HG03521 (cell line): ENCODE measurements around the gene MGST1.
"Not testable (repeated sequence)": the region's sequence is repeated elsewhere in the genome, so short reads cannot be mapped to it uniquely, and the experiment has no call there.

Experiments used
- ATAC-seq: cut with Tn5 transposase; IDR thresholded peaks from one replicate; pipeline ENCODE4 v1.9.1; 2021; ENCODE audit warnings: mild to moderate bottlenecking, moderate library complexity; ENCODE audit not compliant: unreplicated experiment

Gene MGST1

DNA sequence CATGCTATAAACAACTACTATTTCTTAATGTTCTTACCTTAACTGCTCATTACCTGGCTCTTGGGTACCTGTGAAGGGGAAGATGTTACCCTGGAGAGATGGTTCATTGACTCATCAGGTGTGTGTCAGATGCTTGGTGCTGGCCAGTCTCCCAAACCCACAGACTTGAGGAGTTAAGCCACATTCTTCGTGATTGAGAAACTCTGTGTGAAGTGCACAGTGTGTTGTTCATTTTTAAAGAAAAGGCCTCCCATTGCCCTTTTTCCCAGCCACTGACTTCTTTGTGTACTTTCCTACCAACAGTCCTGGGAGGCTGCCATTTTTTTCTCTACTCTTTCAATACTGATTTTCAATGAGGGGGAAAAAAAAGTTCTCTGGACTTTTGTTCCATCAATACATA lies 3.2 kb downstream of the MGST1 start:
- ATAC-seq = no peak

DNA sequence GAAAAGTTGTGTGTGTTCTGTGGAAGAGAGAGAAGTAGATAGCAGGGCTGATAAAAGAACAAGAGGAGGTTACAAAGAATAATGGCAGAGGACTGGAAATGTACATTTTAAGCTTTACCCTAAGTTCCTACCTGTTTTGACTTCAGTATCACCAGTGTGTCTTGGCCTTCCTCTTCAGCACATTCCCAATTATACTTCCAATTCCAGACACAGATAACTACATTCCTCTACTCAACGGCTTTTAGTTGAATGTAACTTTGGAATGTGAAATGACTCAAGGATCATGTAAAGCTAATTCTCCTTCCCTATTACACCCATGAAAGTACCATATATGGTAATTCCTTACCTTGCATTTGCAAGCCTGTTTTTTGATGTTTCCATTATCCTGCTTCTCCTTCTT lies 5.0 kb downstream of the MGST1 start:
- ATAC-seq = no peak

DNA sequence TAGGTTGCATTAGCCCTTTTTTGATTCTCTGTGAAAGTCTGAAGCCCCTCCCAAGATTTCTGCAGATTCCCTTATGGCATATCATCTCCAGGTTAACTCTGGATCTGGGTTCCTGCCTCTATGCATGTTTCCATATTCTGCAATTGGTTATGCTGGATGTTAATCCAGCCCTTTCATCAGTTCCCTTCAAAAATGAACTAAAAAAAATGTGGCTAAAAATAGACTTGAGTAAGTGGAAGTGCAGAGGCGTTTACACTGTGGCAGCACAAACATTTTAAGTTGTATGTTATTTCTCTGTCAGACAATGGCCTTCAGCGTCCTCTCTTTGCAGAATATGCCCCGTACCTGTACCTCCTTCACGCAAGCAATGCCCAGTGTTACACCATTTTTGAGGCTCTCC lies 11.4 kb downstream of the MGST1 start:
- no peak for ATAC-seq

DNA sequence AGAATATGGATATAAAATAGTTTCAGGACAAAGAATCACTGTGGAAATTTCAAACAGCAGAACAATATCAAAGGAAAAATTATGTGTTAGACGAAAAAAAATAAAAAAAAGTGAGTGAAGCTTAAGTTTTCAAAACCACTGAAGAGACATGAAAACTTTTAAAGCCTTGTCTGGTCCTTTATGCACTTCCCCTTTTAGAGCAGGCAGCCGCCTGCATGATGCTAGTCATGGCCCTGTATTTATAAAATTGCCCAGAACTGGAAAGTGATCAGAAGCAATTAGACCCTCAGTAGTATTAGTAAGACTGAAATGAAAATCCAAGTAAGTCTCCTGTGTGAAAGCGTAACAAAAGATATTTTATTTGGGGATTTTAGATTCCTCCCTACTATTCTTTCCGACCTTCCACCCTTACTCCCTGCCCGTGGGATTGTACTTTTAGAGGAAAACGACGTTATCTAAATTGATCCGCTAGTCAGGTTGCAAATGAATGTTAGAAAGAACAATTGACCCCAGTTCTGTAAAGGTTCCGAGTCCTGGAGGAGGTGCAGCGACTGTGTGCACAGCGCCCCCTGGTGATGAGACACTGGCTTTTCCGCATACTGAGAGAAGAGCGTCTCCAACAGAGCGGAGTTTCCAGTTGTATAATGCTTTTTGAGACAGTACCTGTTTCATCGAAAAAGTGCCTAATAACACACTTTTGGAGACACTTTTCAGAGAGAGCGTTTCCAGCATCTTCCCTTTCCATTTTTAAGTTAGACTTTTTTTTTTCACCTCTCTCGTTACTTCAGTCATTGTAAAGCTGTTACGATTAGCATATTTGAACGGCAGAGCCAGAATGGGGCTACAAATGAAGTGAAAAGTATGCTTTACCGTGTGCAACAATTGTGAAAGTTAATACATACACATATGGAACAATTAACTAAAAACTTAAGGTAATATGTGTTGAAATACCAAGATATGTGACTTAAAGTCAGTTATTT lies 12.4 kb downstream of the MGST1 start:
- ATAC-seq = peak; percentile 47

DNA sequence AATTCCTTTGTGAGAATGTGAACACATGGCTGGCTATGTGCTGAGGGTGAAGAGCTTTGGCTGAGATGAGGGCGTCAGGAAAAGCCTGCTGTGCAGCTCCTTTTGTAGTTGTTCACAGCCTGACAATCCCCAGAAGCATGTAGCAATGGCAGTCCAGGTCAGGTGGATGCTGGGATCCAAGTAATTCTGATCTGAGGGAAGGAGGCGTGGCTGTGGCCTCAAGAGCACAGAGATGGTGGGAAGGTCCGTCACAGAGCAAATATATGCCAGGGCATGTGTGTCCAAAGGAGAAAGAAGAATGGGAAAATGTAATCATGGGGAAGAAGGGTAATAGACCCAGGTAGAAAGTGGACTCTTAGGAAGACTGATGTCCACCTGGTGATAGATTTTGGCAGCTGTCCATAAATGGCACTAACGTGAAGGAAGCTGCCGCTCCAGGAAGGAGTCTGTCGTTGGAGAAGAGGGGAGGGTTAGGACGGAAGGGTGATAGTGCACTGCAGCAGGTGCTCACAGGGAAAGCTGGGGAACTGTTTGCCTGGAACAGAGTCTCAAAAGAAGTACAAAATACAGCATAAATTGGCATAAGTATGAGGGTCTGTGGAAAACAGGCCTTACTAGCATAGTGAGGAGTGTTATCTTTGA lies 13.8 kb downstream of the MGST1 start:
- ATAC-seq = no peak

DNA sequence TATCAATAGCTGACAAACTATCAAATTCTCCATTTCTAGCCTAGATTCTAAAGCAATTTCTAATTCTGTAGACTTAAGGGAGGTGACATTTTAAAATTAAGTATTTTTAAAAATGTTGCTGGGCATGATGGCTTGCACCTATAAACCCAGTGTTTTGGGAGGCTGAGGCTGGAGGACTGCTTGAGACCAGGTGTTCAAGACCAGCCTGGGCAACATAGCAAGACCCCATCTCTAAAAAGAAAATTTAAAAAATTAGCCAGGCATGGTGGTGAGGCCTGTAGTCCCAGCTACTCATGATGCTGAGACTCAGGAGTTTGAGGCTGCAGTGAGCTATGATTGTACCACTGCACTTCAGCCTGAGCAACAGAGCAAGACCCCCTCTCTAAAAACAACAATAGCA lies 15.1 kb downstream of the MGST1 start:
- ATAC-seq = no peak

DNA sequence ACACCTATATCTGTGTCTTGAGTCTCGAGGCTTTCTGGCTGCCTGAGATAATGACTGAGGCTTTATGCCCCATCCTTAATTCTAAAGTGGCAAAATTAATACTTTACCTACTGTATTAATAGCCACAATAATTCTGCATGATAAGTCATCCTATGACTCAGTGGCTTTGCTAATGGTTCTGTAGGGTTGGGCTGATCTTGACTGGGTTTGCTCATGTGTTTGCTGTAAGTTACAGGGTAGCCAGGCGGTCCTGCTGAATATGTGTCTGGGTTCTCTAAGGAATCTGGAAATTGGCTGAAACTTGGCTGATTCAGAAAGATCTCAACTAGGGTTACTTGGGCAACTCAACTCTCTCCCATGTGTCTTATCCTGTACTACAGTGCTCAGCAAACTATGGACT lies 21.7 kb downstream of the MGST1 start:
- no peak for ATAC-seq

DNA sequence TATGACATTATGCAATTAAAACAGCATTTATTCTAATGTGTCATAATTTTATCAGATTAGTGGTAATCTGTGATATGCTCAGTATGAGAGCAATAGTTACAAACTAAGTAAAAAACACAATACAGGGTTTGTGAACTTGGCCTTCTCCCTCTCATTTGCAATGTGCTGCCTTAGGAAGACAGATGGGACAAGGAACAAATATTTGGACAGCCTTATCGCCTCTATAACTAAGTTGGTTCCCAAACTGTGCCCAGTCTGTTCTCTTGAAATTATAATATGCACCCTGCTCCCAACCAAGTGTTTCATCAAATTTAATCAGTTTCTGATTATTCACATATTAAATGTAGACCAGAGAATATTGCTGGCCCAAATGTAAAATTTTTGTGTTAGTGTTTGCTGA lies 22.7 kb downstream of the MGST1 start:
- no peak for ATAC-seq

DNA sequence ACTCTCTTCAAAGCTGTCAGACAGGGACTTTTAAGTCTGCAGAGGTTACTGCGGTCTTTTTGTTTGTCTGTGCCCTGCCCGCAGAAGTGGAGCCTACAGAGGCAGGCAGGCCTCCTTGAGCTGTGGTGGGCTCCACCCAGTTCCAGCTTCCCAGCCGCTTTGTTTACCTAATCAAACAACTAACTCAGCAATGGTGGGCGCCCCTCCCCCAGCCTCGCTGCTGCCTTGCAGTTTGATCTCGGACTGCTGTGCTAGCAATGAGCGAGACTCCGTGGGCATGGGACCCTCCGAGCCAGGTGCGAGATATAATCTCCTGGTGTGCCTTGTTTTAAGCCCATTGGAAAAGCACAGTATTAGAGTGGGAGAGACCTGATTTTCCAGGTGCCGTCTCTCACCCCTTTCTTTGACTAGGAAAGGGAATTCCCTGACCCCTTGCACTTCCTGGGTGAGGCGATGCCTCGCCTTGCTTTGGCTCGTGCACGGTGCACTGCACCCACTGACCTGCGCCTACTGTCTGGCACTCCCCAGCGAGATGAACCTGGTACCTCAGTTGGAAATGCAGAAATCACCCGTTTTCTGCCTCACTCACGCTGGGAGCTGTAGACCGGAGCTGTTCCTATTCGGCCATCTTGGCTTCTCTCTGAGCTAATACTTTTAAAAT lies 35.3 kb downstream of the MGST1 start:
- not testable (repeated sequence) for ATAC-seq

DNA sequence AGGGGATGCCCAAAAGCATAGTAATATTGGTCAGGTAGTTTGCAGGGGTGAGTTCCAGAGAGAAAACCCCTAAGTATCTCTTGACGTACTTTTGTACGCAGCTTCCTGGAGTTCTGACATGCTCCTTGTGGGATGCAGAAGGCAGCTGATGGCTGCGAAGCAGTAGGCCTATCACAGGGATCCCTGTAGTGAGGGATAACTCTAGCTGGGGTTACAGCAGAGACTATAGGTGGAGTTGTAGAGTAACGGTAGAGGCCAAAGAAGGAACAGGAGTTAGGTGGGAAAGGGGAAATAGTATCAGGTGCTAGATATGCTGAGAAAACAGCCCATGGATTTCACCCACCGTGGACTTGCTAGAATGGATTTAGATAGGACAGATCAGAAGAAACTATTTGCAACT lies 37.3 kb downstream of the MGST1 start:
- no peak for ATAC-seq

DNA sequence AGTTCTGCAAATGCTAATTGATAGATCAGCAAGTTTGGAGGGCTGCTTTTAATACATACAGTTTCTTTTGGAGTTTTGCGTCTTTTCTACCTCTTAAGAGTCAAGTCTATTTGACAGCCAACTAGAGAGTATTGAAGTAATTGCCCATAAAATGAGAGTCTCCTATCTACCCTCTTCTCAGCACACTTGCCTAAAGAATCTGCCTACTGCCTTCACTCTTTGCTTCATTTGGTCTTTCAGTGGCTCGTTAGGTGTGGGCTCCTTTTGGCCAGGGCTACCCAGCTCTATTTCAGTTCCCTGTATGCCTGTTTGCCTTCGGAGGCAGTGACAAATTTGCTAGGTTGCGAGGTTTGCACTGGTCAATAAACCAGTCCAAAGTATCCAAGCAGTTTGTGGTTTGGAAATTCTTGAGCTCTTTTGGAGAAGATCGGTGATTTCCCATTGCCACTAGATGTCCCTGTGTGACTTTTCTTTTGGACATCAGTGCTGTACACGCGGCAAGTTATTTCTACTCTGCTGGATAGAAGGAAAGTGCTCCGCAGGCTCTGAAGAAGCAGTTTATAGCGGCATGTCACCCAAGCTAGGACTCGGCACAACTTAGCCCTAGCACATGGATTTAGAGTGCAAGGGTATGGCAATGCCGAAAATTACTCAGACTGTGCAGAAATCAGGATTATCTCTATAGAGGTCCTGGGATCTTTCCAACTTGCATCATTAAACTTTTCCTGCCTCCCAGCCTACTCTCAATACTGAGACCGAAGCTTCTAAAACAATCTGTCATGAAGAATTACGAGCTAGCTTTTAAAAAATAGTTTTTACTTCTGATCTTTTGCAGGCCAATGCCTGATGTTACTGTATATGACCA lies 38.6 kb downstream of the MGST1 start:
- no peak for ATAC-seq

DNA sequence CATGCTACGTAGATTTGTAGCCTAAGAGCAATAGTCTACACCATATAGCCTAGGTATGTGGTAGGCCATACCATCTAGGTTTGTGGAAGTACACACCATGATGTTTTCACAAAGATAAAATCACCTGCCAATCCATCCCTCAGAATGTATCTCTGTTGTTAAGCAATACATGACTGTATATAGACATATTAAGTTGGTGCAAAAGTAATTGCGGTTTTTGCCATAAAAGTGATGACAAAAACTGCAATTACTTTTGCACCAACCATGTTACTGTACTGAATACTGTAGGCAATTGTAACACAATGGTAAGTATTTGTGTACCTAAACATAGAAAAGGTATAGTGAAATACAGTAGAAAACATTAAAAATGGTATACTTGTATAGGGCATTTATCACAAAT lies 40.5 kb downstream of the MGST1 start:
- no peak for ATAC-seq

DNA sequence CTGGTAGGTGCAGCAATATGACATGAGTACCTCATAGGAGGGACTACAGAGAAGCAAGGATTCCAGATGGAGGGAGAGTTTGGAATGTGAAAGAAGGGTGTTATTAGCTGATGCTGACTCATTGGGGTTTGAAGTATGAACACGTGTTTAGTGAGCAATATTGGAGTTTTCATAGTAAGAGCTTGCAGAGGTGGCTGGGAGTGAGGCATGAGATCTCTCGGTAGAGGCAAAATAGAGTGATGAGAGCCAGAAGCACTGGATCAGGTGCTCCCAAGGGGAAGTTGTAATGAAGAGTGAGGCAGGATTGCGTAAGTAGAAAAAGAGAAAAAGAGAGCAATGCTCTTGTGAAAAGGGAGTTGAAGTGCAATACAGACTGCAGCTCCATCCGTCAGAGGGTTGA lies 42.1 kb downstream of the MGST1 start:
- no peak for ATAC-seq

DNA sequence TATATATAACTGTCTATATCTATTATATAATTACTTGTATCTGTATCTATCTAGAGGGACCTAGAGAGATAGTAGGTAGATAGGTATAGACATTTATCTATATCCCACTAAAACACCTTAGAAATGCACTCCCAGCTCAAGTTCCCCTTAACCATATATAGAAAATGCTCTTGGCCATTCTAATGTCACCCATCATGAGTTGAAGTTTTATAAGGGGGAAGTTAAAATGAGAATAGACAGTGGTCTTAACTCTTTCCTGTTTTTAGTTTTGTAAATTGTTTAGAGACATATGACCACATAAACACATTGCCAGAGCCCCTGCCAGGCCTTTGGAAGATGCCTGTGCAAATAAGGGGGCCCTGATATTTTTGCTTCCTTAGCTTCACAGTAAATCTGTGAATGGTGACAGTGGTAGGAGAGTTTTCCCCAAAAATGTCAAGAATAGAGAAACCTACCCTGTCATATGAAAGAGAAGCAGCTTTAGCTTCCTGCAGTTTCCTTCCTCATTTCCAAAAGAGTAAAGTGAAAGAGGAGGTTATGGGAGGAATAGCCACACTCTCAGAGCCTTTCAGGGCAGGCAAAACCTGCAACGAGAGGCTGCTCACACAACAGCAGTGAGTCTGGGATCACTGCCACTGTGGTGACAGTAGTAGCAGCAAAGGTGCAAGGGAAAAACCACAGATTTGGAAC lies 45.5 kb downstream of the MGST1 start:
- no peak for ATAC-seq

DNA sequence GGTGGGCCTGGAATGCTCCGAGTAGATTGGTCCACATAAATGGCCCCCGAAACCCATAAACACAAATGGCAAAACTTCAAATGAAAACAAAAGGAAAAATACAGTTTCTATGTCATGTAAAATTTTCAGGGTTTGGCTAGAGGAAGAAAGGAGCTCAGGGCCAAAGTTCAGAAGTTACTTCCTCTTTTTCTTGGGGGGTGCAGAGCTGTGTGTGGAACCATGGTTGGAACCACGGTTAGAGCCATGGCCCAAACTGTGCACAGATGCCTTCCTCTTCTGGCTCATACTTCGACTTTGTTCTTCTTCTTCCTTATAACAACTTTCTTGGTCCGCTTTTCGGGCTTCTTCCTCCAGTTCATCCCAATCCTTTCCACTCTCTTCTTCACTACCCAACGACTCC lies 51.7 kb downstream of the MGST1 start:
- no peak for ATAC-seq

DNA sequence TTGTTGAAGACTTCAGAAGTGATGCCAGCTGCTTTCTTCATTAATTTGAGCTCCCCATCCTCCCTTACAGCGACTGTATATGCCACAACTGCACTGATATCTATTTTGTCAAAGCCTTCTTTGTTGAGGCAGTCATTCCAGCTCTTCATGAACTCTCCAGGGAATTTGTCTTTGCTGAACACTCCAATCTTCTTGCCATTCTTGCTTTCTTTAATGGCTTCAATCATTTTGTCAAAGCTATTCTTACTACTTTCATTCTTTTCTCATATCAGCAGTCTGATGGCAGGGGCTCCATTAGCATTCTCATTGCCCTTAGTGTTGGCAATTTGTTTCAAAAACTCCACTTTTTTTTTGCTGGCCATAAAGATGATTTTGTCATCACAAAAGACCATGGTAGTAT lies 54.4 kb downstream of the MGST1 start:
- not testable (repeated sequence) for ATAC-seq

DNA sequence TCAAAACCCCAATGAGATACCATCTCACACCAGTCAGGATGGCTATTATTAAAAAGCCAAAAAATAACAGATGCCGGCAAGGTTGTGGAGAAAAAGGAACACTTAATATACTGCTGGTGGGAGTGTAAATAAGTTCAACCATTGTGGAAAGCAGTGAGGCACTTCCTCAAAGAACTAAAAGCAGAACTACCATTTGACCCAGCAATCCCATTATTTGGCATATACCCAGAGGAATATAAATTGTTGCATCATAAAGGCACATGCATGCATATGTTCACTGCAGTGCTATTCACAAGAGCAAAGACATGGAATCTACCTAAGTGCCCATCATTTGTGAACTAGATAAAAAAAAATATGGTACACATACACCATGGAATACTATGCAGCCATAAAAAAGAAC lies 59.9 kb downstream of the MGST1 start:
- ATAC-seq = no peak
